Measurements from ENCODE around the gene BCL2L14.

Gene BCL2L14

DNA sequence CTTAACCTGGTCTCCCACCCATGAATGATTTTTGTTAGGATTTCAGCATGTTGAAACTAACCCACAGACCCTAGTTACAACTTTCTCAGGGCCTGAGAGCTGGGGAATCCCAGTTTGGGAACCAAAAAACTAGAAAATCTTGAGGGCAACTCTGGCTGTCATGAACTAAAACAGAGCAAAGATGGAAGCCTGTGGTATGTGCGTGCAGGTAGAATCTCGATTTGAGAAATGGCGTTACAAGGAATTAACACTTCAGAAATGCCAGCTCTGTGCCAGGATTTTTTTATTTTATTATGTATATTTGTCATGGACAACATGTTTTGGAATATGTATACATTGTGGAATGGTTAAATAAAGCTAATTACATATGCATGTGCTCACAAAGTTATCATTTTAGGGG is 36.4 kb upstream of the BCL2L14 start:
- Histone ChIP-seq H3K36me3 (no peaks in the 10 kb centered on the region), H3K27me3 (no peaks in the 10 kb centered on the region), H3K4me1 (ENCODE audit: control insufficient read depth in 1 of 2, insufficient read depth in 1 of 2, low read depth in 1 of 2, low read length in 1 of 2) (peaks cover 6 to 12% of the 10 kb centered on the region in 2 experiments), H3K4me3 (ENCODE audit: low read depth in 1 of 2, low read length in 1 of 2) (no peak overlapping the region), H3K27ac (no peak overlapping the region), H3K9me3 (no peaks in the 10 kb centered on the region)
- TF ChIP-seq, protein P1, sequence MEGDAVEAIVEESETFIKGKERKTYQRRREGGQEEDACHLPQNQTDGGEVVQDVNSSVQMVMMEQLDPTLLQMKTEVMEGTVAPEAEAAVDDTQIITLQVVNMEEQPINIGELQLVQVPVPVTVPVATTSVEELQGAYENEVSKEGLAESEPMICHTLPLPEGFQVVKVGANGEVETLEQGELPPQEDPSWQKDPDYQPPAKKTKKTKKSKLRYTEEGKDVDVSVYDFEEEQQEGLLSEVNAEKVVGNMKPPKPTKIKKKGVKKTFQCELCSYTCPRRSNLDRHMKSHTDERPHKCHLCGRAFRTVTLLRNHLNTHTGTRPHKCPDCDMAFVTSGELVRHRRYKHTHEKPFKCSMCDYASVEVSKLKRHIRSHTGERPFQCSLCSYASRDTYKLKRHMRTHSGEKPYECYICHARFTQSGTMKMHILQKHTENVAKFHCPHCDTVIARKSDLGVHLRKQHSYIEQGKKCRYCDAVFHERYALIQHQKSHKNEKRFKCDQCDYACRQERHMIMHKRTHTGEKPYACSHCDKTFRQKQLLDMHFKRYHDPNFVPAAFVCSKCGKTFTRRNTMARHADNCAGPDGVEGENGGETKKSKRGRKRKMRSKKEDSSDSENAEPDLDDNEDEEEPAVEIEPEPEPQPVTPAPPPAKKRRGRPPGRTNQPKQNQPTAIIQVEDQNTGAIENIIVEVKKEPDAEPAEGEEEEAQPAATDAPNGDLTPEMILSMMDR (IDR thresholded peaks at IDR 0.05): no peak

- H3K9me3 ChIP-seq: no peaks in the 10 kb centered on the region
- H3K36me3 ChIP-seq: no peaks in the 10 kb centered on the region
- H3K4me3 ChIP-seq (ENCODE audit: low read depth in 1 of 2, low read length in 1 of 2): no peak overlapping the region
- no peak overlapping the region for H3K27ac ChIP-seq
- peaks cover 6 to 12% of the 10 kb centered on the region in 2 experiments for H3K4me1 ChIP-seq (ENCODE audit: control insufficient read depth in 1 of 2, insufficient read depth in 1 of 2, low read depth in 1 of 2, low read length in 1 of 2)
- H3K27me3 ChIP-seq: no peaks in the 10 kb centered on the region
- TF ChIP-seq, protein P1 (IDR thresholded peaks at IDR 0.05): no peak
Observed at GRCh38 chr12:12035229-12035628, 35.5 kb upstream of the BCL2L14 start.

DNA sequence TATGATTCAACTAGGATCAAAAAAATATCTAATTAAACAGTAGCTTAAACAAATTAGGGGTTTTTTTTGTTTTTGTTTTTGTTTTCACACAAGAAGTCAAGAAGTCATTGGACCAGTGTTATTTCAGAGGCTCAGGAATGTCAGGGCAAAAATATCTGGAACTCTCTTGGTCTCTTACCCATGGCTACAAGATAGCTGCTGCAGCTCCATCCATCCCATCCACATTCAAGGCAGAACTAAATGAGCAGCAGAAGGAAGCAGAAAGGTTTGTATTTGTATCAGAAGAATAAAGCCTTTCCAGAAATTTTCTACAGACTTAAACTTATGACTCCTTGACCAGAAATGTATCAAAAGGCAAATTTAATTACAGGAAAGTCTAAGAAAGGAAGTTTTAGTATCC is 33.8 kb upstream of the BCL2L14 start:
- Histone ChIP-seq H3K27ac (no peak overlapping the region), H3K27me3 (no peaks in the 10 kb centered on the region), H3K9me3 (no peaks in the 10 kb centered on the region), H3K4me3 (ENCODE audit: low read depth in 1 of 2, low read length in 1 of 2) (no peak overlapping the region), H3K4me1 (ENCODE audit: control insufficient read depth in 1 of 2, insufficient read depth in 1 of 2, low read depth in 1 of 2, low read length in 1 of 2) (peaks cover 6 to 12% of the 10 kb centered on the region in 2 experiments), H3K36me3 (no peaks in the 10 kb centered on the region)
- TF ChIP-seq, protein P1 (IDR thresholded peaks at IDR 0.05): no peak

GRCh38 chr12:12039897-12040296 is 30.8 kb upstream of the BCL2L14 start:
- no peaks in the 10 kb centered on the region for H3K36me3 ChIP-seq
- no peaks in the 10 kb centered on the region for H3K27me3 ChIP-seq
- no peak overlapping the region for H3K4me3 ChIP-seq (ENCODE audit: low read depth in 1 of 2, low read length in 1 of 2)
- TF ChIP-seq, protein P1 (IDR thresholded peaks at IDR 0.05): no peak
- no peaks in the 10 kb centered on the region for H3K4me1 ChIP-seq (ENCODE audit: control insufficient read depth in 1 of 2, insufficient read depth in 1 of 2, low read depth in 1 of 2, low read length in 1 of 2)
- no peaks in the 10 kb centered on the region for H3K9me3 ChIP-seq
- H3K27ac ChIP-seq: no peak overlapping the region

DNA sequence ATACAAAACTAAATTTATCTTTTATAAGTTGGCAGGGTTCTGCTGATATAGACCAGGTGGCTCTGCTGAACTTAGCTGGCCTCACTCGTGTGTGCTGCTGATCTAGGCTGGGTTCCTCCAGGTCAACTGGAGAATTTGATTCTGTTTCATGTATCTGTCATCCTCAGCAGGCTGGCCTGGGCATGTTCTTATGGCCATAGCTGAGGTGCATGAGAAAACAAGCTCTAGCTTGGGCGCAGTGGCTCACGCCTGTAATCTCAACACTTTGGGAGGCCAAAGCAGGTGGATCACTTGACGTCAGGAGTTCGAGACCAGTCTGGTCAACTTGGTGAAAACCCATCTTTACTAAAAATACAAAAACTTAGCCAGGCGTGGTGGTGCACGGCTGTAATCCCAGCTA is 24.3 kb upstream of the BCL2L14 start:
- no peaks in the 10 kb centered on the region for H3K27me3 ChIP-seq
- no peaks in the 10 kb centered on the region for H3K9me3 ChIP-seq
- H3K27ac ChIP-seq: no peak overlapping the region
- H3K4me1 ChIP-seq (ENCODE audit: control insufficient read depth in 1 of 2, insufficient read depth in 1 of 2, low read depth in 1 of 2, low read length in 1 of 2): no peaks in the 10 kb centered on the region
- H3K4me3 ChIP-seq (ENCODE audit: low read depth in 1 of 2, low read length in 1 of 2): no peak overlapping the region
- TF ChIP-seq, protein P1 (IDR thresholded peaks at IDR 0.05): no peak
- H3K36me3 ChIP-seq: no peaks in the 10 kb centered on the region

- Histone ChIP-seq H3K9me3 (no peaks in the 10 kb centered on the region), H3K27me3 (no peaks in the 10 kb centered on the region), H3K36me3 (no peaks in the 10 kb centered on the region), H3K4me1 (ENCODE audit: control insufficient read depth in 1 of 2, insufficient read depth in 1 of 2, low read depth in 1 of 2, low read length in 1 of 2) (no peaks in the 10 kb centered on the region), H3K4me3 (ENCODE audit: low read depth in 1 of 2, low read length in 1 of 2) (no peak overlapping the region), H3K27ac (no peak overlapping the region)
- TF ChIP-seq, protein P1 (IDR thresholded peaks at IDR 0.05): no peak
Observed at GRCh38 chr12:12047682-12048081, 23.1 kb upstream of the BCL2L14 start.
